Upper lobe of right lung (tissue), 1 donor: ENCODE measurements around the gene DPP6. TPM values are rescaled to one million over a fixed set of nuclear protein-coding genes. Genes with fewer than 3 reads are reported as not detected.

Experiments used
- ATAC-seq: fragments of 200-7000 bp; cut with Tn5 transposase; one replicate; pipeline ENCODE4 v1.9.1; 2020; ENCODE audit warnings: mild to moderate bottlenecking, moderate library complexity
- DNase-seq: peaks from one replicate; pipeline ENCODE4 v3.0.0-alpha.2; 2020
- H3K27ac ChIP-seq: fragments of 200-600 bp; one replicate; pipeline ENCODE4 v1.8.0; 2022
- H3K27me3 ChIP-seq: fragments of 200-600 bp; one replicate; pipeline ENCODE4 v1.8.0; 2022; ENCODE audit warnings: mild to moderate bottlenecking
- H3K36me3 ChIP-seq: fragments of 200-600 bp; one replicate; pipeline ENCODE4 v1.8.0; 2022
- H3K4me1 ChIP-seq: fragments of 200-600 bp; one replicate; pipeline ENCODE4 v1.8.0; 2022
- H3K4me3 ChIP-seq: fragments of 200-600 bp; one replicate; pipeline ENCODE4 v1.8.0; 2022; ENCODE audit warnings: mild to moderate bottlenecking
- H3K9me3 ChIP-seq: fragments of 200-600 bp; one replicate; pipeline ENCODE4 v1.8.0; 2022
- intact Hi-C: fragments of 100-400 bp; cut with DNase I; formaldehyde crosslinking; loops from one replicate; pipeline ENCODE4 v1.11.0; 2022
- total RNA-seq: library from RNA; stranded (reverse); fragmentation: NEBNext Ultra II Directional; extraction: Animal tissue kit (Norgen Biotek cat#: 25700); gene quantifications from one replicate; pipeline ENCODE4 v1.2.1, GENCODE V29; 2021
- TF ChIP-seq, protein P1 (sequence below): fragments of 200-600 bp; IDR thresholded peaks from one replicate; pipeline ENCODE4 v1.8.0; 2022; ENCODE audit warnings: antibody characterized with exemption
- donor health status: DM: no; HTN: yes; CAD: no; lungs with severe emphysema.

DPP6 gene
- total RNA-seq, 1 donor from 2014 or later: 1.6 TPM

DNA sequence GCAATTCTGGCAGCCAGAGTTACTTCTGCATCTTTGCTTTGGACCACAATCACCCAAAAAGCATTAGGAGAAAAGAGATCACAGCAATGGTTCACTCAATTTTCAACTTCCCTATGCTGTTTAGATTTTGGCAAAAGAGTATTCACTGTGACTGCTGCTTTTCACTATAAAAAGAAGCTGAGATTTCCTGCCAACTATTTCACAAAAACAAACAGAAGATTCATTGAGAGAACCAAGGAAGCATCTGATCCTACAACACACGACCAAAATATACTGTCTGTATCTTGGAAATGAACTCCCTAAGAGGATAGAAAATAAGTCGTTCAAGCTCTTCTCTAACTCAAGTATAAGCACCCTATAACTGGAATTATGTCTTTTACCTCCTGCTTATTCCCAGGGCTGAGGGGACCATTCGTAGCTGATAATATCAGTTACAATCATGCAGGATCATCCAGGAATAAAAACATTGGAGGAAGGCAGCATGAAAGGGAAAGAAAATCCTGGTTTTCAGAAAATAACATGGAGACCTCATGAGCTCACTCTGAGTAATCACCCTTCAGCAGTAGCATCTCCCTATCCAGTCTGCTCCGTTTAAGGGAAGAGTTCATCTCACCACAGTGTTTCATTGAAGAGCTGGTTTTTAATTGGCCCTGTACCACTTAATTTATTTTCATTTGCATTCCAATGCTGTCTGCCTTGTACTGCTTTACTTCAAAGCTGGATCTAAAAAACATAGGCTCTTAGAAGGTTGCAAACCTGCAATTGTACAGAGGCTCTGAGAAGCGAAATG is 694.6 kb downstream of the DPP6 start:
- TF ChIP-seq, protein P1, sequence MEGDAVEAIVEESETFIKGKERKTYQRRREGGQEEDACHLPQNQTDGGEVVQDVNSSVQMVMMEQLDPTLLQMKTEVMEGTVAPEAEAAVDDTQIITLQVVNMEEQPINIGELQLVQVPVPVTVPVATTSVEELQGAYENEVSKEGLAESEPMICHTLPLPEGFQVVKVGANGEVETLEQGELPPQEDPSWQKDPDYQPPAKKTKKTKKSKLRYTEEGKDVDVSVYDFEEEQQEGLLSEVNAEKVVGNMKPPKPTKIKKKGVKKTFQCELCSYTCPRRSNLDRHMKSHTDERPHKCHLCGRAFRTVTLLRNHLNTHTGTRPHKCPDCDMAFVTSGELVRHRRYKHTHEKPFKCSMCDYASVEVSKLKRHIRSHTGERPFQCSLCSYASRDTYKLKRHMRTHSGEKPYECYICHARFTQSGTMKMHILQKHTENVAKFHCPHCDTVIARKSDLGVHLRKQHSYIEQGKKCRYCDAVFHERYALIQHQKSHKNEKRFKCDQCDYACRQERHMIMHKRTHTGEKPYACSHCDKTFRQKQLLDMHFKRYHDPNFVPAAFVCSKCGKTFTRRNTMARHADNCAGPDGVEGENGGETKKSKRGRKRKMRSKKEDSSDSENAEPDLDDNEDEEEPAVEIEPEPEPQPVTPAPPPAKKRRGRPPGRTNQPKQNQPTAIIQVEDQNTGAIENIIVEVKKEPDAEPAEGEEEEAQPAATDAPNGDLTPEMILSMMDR: no peak
- intact Hi-C loops: no loop called here
- ATAC-seq: no peak

GRCh38 chr7:154748089-154748786 is 696.0 kb downstream of the DPP6 start:
- no peak for DNase-seq
- H3K36me3 ChIP-seq: no peaks in the 10 kb centered on the region
- no peak for ATAC-seq
- H3K27ac ChIP-seq: no peak overlapping the region
- no peaks in the 10 kb centered on the region for H3K4me1 ChIP-seq
- no peaks in the 10 kb centered on the region for H3K9me3 ChIP-seq
- H3K4me3 ChIP-seq: no peak overlapping the region
- TF ChIP-seq, protein P1: no peak
- intact Hi-C loops: no loop called here
- H3K27me3 ChIP-seq: no peaks in the 10 kb centered on the region

More for the DNA sequence above, 694.6 kb downstream of the DPP6 start:
- Histone ChIP-seq H3K4me1 (no peaks in the 10 kb centered on the region), H3K4me3 (no peak overlapping the region), H3K27ac (no peak overlapping the region), H3K36me3 (no peaks in the 10 kb centered on the region), H3K9me3 (no peaks in the 10 kb centered on the region), H3K27me3 (no peaks in the 10 kb centered on the region)
- DNase-seq: no peak

DNA sequence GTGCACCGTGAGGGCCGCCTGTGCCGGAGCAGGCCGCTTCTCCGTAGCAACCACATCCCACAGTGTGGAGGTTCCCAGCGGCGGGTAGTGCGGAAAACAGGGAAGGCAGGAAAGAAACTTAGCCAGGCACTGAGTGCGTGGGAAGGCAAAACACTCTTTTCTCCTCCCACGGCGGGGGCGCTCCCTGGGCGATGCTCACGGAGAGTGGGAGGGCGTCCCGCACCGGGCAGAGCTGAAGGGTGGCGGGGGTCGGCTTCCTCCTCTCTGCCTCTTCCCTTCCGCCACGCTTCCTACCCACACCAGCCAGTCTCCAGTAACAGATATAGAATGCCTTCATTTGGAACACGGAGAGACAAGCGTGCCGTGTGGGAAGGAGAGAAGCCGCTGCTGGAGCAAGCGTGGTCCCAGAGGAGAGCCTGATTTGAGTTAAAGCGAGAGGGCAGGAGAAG is 698.2 kb downstream of the DPP6 start:
- H3K27me3 ChIP-seq: no peaks in the 10 kb centered on the region
- no peak overlapping the region for H3K4me3 ChIP-seq
- DNase-seq: no peak
- no peak overlapping the region for H3K27ac ChIP-seq
- H3K9me3 ChIP-seq: no peaks in the 10 kb centered on the region
- no peak for ATAC-seq
- TF ChIP-seq, protein P1: no peak
- no peaks in the 10 kb centered on the region for H3K4me1 ChIP-seq
- no peaks in the 10 kb centered on the region for H3K36me3 ChIP-seq
- intact Hi-C loops: no loop called here

GRCh38 chr7:154753226-154753625 is 701.0 kb downstream of the DPP6 start:
- Histone ChIP-seq H3K9me3 (no peaks in the 10 kb centered on the region), H3K36me3 (no peaks in the 10 kb centered on the region), H3K4me1 (no peaks in the 10 kb centered on the region), H3K4me3 (no peak overlapping the region), H3K27me3 (no peaks in the 10 kb centered on the region), H3K27ac (no peak overlapping the region)
- DNase-seq (no peak), ATAC-seq (no peak)
- TF ChIP-seq, protein P1: no peak
- intact Hi-C loops: no loop called here

DNA sequence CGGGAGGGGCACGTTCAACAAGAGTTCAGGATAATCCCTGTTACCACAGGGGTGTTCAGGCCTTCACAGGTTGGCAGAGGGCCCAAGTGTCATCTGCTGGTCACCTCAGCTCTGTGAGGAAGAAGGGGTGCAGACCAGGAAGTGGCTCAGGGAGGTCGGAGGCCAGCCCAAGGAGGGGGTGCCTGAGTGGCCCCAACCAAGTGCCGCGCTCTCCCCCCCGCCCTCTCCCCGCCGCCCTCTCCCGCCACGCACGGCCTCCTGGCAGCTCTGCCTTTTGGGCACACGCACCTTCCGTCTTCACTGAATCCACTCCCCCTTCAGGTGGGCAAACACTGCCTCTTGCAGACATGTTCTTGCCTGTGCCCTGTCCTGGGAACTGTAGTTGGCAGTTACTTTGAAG is 705.6 kb downstream of the DPP6 start:
- no peak for DNase-seq
- H3K4me3 ChIP-seq: no peak overlapping the region
- intact Hi-C loops: no loop called here
- H3K9me3 ChIP-seq: no peaks in the 10 kb centered on the region
- H3K36me3 ChIP-seq: no peaks in the 10 kb centered on the region
- H3K27ac ChIP-seq: no peak overlapping the region
- H3K4me1 ChIP-seq: no peaks in the 10 kb centered on the region
- no peaks in the 10 kb centered on the region for H3K27me3 ChIP-seq
- no peak for ATAC-seq
- TF ChIP-seq, protein P1: no peak
